ENCODE results near the gene HECTD1.

DNA sequence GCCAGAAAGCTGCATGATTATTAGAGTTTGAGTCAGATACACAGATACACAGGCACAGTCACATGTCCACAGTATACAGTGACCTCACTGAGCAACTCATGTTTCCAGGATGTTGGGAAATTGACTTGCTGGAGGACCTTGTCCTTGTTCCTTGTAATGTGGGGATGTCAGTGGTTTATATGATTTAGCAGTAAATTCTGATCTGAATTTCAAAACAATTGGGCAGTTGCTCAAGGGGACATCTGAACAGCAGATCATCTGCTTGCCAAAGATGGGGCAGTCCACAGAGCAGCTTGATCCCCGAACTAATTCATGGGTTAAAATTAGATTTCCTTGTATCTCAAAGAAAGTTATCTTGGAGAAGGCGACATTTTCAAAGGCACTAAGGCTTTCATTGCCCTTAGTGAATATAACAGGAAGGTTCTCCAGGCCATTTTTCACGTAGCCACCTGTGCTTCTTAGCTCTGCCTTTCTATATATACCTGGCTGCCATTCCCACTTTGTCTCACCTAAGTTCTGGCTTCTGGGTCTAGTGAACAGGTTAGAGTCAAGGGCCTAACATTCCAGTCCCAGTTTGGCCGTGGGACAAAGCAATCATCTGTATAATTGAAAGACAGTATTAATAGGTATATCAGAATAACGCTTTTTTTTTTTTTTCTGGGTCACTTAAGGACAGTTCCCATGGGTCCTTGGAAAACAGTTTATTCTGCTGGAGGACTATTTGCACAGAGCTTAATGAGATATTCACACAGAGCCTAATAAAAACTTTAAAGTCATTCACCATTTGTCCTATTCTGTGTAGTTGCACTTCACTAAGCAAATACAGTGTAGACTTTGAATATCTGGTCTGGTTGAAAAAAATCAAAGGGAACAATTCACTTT, 116.5 kb downstream of the HECTD1 start:
- TF ChIP-seq, protein P1, sequence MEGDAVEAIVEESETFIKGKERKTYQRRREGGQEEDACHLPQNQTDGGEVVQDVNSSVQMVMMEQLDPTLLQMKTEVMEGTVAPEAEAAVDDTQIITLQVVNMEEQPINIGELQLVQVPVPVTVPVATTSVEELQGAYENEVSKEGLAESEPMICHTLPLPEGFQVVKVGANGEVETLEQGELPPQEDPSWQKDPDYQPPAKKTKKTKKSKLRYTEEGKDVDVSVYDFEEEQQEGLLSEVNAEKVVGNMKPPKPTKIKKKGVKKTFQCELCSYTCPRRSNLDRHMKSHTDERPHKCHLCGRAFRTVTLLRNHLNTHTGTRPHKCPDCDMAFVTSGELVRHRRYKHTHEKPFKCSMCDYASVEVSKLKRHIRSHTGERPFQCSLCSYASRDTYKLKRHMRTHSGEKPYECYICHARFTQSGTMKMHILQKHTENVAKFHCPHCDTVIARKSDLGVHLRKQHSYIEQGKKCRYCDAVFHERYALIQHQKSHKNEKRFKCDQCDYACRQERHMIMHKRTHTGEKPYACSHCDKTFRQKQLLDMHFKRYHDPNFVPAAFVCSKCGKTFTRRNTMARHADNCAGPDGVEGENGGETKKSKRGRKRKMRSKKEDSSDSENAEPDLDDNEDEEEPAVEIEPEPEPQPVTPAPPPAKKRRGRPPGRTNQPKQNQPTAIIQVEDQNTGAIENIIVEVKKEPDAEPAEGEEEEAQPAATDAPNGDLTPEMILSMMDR (conservative IDR thresholded peaks at IDR 0.05; ENCODE audit: low read depth, low read length): no peak
- no peak for TF ChIP-seq EZH2 (IDR thresholded peaks at IDR 0.05; ENCODE audit: borderline replicate concordance, low read depth, low read length, poor library complexity, severe bottlenecking)
